OCI-M2 (cell line): ENCODE results near the gene SLC32A1.
A peak's percentile ranks its signal among the peaks of the same experiment; 100 is the strongest.

Experiments
- DNase-seq: peaks from one replicate; lab custom pipeline; 2025; ENCODE audit not compliant: unreplicated experiment; lab: John Stamatoyannopoulos, UW

Gene SLC32A1

DNA sequence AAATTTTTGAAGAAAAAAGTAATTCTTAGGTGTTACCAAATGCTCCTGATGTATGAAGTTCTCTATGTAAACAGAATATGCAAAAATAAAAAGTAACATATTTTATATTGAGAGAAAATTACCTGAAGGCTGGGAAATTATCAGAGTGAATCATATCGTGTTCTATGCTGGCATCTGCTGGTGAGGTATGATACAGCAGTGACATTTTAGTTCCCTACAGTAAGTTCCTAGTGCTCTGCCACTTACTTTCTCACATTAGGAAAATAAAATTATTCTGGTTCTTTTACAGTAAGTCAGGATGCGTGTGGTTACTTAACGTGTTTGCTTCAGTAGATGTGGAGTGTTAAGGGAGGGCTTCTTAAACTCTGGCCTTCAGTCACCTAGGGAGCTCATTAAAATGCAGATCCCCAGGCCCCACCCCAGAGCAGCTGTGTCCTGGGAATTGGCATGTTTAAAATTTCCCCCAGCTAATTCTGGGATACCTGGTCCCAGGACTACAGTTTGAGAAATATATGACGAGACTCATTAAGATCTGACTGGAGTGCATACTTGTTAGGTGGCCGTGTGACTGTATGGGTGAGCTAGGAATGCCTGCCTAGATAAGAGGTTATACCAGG is 27.2 kb downstream of the SLC32A1 start:
- peak; percentile 10 for DNase-seq

DNA sequence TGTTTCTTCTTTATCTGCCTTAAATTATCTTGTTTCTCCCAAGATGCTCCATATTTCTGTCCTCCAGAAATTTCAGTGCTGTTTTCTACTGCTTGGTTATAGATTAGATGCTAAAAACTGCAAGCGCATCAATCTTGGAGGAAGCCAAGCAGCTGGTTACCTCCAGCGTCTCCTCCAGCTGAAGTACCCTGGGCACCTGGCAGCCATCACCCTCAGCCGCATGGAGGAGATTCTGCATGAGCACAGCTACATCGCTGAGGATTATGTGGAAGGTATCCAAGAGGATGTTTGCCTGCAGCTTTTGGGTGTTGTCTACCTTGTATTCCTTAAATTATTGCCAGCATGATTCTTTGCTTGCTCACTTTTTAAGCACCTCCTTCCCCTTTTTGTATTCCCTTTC is 27.7 kb downstream of the SLC32A1 start:
- no peak for DNase-seq

DNA sequence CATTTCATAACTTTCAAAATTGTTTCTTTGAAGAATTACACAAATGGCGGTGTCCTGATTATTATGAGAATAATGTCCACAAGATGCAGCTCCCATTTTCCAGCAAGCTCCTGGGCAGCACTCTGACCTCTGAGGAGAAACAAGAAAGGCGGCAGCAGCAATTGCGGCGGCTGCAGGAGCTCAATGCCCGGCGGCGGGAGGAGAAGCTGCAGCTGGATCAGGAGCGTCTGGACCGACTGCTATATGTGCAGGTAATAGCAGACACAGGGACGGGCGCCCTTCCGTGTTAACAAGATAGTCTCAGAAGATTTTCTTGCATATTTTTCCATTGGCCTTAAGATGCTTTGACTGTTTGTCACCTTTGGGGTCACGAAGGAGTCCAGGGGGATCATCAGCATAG is 30.6 kb downstream of the SLC32A1 start:
- no peak for DNase-seq

DNA sequence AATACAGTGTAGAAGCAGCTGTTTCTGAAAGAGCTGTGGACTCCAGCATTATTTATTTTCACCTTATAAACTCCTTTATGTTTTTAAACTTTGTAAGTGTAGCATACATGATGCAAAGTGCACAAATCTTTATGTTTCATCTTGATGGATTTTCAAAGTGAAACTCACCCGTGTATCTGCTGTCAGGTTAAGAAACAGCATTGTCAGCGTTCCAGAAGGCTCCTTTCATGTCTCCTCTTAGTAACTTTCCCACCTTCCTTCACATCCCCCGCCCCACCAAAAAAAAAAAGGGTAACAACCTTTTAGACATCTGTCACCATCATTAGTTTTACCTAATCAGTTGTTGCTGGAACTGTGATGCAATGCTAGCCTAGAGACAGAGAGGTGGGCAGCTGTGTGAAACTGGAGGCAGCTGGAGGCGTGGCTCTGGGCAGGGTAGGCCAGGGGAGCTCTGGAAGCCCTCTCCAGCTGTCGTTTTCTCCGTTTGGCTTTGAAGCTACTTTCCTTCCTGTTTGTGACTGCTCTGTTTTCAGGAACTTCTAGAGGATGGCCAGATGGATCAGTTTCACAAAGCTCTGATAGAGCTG is 31.1 kb downstream of the SLC32A1 start:
- no peak for DNase-seq

DNA sequence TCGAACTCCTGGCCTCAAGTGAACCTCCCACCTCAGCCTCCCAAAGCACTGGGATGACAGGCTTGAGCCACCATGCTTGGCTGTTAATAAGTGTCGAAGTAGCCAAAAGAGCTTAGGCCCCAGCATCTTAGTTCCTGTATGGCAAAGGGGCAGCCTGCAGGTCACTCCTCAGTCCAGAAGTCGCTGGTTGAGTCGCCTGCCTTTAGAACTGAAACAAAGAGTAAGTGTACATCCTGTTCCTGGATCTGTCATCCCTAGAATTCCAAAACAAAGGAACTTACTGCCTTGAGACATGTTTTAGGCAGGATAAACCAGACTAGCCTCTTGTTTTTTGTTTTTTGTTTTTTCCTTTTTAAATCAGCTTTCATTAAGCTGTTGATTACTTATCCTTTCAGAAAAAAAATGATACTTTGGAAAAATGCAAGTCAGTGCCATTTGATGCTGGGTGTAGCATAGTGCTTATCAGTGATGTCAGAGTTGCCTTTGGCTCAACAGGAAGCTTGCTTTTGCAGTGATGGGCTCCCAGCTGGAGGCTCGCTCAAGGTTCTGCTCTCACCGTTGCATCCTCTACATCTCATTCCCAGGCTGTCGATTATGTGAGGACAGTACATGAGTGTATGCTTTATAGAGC is 33.0 kb downstream of the SLC32A1 start:
- DNase-seq, result no peak

DNA sequence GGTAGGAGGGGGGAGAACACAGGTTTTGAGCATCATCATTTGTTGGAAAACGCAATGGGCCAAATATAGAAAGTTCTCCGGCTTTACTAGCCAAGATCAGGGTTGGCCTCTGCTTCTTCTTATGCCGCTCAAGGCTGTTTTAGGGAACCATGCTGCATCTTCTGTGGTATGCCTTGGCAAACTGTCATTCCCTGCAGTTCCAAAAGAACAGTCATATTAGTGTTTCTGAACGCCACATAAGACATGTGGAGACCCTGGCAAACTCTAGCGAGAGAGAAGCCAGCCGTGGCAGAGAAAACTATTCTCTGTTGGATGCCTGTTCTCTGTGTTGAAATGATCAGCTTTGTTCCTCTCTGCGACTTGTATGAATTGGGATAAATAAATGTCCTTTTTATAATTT is 34.8 kb downstream of the SLC32A1 start:
- no peak for DNase-seq

DNA sequence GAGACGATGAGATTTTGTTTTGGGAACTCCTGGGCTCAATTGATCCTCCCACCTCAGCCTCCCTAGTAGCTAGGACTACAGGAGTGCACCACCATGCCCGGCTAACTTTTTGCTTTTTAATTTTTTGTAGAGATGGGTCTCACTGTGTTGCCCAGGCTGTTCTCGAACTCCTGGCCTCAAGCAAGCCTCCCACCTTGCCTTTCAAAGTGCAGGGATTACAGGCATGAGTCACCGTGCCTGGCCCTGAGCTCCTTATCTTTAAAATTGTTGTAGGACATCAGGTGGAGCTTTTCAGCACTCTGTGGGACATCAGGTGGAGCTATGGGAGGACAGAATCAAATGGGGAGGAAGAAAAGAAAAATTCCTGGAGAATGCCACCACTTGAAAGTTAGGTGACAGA is 36.7 kb downstream of the SLC32A1 start:
- DNase-seq, result no peak

DNA sequence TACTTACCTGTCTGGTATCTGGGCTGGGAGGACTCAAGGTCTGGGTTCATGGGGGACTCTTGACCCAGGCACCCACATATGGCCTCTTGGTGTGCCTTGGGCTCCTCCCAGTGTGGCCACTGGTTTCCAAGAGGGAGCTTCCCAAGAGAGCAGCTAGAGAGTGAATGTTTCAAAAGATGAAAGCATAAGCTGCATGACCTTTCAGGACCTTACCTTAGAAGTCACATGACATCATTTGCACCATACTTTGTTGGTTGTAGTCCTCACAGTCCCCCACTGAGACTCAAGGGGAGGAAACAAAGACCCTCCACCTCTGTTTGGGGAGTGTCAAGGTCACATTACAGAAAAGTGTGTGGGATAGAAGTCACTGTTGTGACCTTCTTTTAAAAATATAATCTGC is 37.9 kb downstream of the SLC32A1 start:
- DNase-seq, result no peak

DNA sequence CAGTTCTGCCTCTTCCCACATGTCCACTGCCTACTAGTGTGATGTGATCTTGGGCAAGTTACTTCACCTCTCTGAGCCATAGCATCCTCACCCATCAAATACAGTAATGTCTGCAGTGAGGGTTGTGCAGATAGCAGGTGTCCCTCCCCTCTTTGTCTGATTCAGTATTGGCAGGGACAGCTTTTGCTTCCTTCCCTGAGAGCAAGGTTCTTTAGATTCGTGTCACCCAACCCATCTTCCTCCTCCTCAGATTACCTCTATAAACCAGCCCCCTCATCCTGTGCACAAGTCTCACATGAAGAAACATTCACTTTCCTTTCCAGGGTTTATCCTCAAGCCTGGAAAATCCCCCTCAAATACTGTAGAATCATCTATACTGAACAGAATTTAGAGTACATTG is 39.3 kb downstream of the SLC32A1 start:
- no peak for DNase-seq

DNA sequence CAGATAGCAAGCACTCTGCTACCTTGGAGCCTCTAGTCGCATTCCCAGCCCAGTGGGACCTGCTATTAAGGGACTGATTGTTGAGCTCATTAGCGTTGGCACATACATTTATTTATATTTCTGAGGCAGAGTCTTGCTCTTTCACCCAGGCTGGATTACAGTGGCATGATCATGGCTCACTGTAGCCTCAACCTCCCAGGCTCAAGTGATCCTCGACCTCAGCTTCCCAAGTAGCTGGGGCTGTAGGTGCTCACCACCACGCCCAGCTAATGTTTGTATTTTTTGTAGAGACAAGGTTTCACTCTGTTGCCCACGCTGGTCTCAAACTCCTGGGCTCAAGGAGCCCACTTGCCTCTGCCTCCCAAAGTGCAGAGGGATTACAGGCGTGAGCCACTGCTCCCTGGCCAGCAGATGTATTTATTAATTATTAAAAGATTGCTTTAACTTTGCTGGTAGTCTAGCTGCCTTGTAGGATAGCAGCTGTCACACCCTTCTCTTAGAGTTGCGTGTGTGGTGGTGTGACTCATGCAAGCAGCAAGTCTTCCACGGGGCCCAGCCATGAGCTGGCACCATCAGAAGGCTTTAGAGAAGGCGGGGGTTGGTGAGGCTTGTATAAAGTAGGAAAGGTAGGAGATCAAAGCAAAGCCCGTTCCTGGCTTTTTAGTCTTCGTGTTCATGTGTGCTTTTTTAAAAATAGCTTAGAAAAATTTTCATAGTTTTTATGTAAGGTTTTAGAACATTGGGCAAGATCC is 40.5 kb downstream of the SLC32A1 start:
- DNase-seq, result no peak

DNA sequence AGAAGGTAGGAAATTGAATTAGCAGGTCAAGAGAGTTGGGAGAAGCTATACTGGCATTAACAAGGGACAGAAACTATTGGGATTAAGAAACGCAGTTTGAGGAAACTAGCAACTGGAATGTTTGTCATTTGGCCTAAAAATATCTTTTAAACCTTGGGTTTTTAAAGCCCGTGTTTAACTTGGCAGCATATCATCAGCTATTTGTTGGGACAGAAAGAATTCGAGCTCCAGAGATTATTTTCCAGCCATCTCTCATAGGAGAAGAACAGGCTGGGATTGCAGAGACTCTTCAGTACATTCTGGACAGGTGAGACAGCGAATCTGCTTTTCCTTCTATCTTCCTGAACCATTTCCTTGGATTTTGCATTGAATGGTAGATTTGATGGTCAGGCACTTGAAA is 41.8 kb downstream of the SLC32A1 start:
- no peak for DNase-seq

DNA sequence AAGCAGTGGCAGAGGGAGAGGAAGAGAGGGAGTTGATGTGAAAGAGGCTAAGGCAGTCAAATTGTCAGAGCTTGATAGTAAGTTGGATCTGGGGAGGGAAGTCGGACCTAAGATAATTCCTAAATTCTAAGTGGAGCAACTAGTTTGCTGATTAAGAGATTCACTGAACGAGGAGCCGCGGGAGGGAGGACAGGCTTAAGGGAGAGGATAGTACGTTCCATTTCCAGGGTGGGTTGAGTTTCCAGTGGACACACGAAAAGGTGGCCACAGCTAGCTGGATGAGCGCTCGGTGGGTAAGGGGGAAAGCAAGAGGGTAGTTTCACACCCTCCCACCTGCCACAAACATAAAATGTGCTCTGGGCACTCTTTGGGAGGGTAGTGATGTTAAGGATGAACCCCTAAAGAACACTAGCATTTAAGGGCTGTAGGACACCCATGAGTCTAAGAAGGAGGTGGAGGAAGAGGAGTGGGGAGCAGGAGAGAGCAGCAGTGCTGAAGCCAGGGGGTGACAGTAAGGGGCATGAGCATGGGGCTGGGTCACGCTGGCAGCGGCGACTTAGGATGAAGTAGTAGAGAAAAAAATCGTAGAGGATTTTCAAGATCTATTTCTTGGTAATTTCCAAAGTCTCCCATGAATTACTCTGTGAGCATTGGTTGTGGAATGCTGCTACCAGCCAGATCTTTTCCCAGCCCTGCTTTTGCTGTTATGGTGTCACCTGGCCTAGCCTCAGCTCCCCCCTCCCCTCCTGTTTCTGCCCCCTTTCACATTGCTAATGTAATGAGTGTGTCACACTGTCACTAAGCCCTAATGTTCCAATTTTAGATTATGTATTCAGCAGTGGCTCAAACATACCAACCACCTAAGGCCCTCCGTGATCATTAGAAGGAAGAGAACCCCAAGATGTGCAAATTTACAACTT is 45.4 kb downstream of the SLC32A1 start:
- DNase-seq, result no peak

DNA sequence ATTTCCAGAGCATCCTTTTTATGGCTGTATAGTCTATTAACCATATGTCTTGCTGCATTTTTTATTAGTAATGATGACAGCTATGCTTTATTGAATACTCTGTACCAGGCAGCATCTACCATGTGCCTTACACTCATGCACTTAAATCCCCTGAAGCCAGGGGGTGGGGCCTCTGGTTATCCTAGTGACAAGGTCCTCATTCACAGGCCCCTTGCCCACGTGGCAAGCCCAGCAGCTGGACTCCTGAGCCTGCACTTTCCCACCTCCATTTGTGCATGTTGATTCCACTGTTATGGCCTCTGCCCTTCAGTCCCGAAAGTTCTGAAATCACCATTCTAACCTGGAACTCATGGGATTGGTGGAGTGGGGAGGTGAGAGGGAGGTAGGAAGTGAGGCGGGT is 46.3 kb downstream of the SLC32A1 start:
- no peak for DNase-seq

DNA sequence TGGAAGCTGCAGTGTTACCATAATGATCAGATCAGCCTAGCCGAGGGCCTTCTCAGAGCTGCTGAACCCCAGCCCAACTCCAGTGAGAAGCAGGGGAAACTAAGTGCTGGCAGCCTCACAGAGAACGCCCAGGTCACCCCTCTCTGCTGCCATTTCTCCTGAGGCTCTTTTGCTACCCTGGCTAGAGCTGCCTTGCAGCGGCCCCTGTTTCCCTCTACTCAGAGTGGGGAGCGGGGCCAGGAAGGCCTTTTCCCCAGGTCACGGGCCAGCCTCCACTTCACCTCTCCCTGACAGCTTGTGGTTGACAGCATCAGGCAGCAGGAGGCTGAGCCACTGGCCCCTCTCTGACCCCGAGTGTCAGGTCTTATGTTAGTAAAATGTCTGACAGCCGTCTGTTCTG is 46.7 kb downstream of the SLC32A1 start:
- no peak for DNase-seq

DNA sequence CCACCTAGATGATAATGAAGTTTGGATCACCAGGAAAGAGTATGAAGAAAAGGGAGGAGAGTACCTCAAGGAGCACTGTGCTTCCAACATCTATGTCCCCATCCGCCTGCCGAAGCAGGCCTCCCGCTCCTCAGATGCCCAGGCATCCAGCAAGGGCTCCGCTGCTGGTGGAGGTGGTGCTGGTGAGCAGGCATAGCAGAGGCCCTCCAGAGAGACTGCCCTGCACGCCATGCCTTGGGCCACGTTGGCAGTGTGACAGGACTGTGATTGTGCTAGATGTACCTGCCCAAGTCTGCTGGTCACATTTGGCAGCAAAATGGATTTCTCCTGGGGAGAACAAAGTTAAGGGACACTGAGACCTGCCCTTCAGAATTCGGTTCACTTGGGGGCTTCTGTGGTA is 47.3 kb downstream of the SLC32A1 start:
- no peak for DNase-seq

DNA sequence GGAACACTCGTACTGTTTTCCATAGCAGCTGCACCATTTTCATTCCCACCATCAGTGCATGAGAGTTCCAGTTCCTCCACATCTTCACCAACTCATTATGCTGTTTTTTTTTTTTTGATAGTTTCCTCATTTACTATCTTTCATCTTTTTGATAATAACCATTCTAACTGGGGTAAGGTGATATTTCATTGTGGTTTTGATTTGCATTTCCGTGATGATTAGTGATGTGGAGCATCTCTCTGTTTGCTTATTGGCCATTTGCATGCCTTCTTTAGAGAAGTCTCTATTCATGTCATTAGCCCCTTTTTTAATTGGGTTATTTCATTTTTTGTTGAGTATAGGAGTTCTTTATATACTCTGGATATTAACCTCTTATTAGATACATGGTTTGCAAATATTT is 49.9 kb downstream of the SLC32A1 start:
- no peak for DNase-seq

DNA sequence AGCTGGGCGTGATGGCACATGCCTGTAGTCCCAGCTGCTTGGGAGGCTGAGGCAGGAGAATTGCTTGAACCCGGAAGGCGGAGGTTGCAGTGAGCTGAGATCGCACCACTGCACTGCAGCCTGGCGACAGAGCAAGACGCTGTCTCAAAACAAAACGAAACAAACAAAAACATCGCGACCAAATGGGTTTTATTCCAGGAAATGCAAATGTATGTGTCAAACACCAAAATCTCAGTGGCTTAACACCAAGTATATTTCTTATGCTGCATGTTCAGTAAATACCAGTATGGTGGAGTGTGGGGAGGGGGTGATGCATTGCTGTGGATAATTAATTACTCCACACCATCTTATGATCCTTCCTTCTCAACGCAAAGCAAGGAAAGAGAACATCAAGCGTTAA is 52.1 kb downstream of the SLC32A1 start:
- no peak for DNase-seq
